Smooth muscle cell (in vitro differentiated cells): ENCODE data around the gene SLC35F1. TPM values are rescaled to one million over a fixed set of nuclear protein-coding genes. Genes with fewer than 3 reads are reported as not detected.

ENCODE experiments used
- DNase-seq: peaks from one replicate; lab custom pipeline; 2025; ENCODE audit not compliant: unreplicated experiment; lab: John Stamatoyannopoulos, UW
- H2AFZ ChIP-seq: fragments of 200-600 bp; sonication (generic); 2 replicates; pipeline ENCODE4 v1.6.0; 2016; ENCODE audit warnings: antibody characterized with exemption, low read depth, mild to moderate bottlenecking
- H3F3A ChIP-seq: fragments of 200-600 bp; sonication (generic); 2 replicates; pipeline ENCODE4 v1.6.0; 2017; ENCODE audit warnings: antibody characterized with exemption, low read depth
- H3K27ac ChIP-seq: fragments of 200-600 bp; sonication (generic); 2 replicates; pipeline ENCODE4 v1.5.1; 2016; ENCODE audit warnings: low read depth, mild to moderate bottlenecking
- H3K27me3 ChIP-seq: fragments of 200-600 bp; sonication (generic); 2 replicates; pipeline ENCODE4 v1.6.1; 2016; ENCODE audit warnings: low read depth, mild to moderate bottlenecking
- H3K36me3 ChIP-seq: fragments of 200-600 bp; sonication (generic); 2 replicates; pipeline ENCODE4 v1.5.1; 2016; ENCODE audit warnings: low read depth
- H3K4me1 ChIP-seq: fragments of 200-600 bp; sonication (generic); 2 replicates; pipeline ENCODE4 v1.5.1; 2016; ENCODE audit warnings: low read depth
- H3K4me2 ChIP-seq: fragments of 200-600 bp; sonication (generic); 2 replicates; pipeline ENCODE4 v1.6.0; 2016; ENCODE audit warnings: mild to moderate bottlenecking
- H3K4me3 ChIP-seq: fragments of 200-600 bp; sonication (generic); 2 replicates; pipeline ENCODE4 v1.5.1; 2016; ENCODE audit warnings: mild to moderate bottlenecking
- H3K79me2 ChIP-seq: fragments of 200-600 bp; sonication (generic); 2 replicates; pipeline ENCODE4 v1.6.0; 2016; ENCODE audit warnings: low read depth, mild to moderate bottlenecking
- H3K9ac ChIP-seq: fragments of 200-600 bp; sonication (generic); 2 replicates; pipeline ENCODE4 v1.6.0; 2016; ENCODE audit warnings: low read depth
- H3K9me3 ChIP-seq: fragments of 200-600 bp; sonication (generic); replicated peaks from 2 replicates; pipeline ENCODE4 v1.5.1; 2016; ENCODE audit warnings: low read depth
- H4K20me1 ChIP-seq: fragments of 200-600 bp; sonication (generic); 2 replicates; pipeline ENCODE4 v1.6.0; 2016; ENCODE audit warnings: low read depth
- WGBS: methylation state at CpG from one replicate; pipeline ENCODE4 v1.1.7; 2016; ENCODE audit warnings: low lambda C conversion rate; 5-methylcytosine and 5-hydroxymethylcytosine counted together
- polyA plus RNA-seq: library from polyadenylated mRNA; unstranded; fragments of >200 nt; fragmentation: Nextera tagmentation; extraction: Ambion mirVana; gene quantifications from 2 replicates; pipeline ENCODE4 v1.2.1, GENCODE V29; 2016
- total RNA-seq: library from RNA; depleted of rRNA; stranded (reverse); fragments of >200 nt; gene quantifications from 2 replicates; pipeline ENCODE4 v1.2.3, GENCODE V29; 2014
- TF ChIP-seq, protein P1 (sequence below): fragments of 200-600 bp; sonication (generic); IDR thresholded peaks from 2 replicates; pipeline ENCODE4 v1.5.1; 2017; ENCODE audit warnings: borderline replicate concordance, mild to moderate bottlenecking, antibody characterized with exemption; ENCODE audit not compliant: insufficient read depth, poor library complexity, severe bottlenecking

SLC35F1 gene
- total and polyA plus RNA-seq, 2 experiments from 2014 or later, result 0.05 to 0.09 TPM

DNA sequence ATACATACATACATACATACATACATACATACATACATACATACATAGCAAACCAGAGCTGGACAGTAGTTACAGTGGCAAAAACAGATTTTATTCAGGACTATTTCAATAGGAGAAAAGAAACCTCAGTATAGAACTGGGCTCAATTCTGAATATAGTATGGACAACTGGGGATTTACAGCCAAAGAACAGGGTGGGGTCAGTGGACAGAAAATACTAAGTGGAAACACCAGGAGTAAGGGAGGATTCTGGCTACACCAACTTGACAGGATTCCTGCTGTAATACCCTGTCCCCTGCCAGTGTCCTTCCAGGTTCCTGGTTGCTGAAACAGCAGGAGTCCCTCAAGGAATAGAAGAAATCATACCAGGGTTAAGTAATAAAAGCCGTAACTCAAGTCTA lies 293.1 kb downstream of the SLC35F1 start:
- 92% methylated on average over 1 of the region's 1 CpG for WGBS
- TF ChIP-seq, protein P1, sequence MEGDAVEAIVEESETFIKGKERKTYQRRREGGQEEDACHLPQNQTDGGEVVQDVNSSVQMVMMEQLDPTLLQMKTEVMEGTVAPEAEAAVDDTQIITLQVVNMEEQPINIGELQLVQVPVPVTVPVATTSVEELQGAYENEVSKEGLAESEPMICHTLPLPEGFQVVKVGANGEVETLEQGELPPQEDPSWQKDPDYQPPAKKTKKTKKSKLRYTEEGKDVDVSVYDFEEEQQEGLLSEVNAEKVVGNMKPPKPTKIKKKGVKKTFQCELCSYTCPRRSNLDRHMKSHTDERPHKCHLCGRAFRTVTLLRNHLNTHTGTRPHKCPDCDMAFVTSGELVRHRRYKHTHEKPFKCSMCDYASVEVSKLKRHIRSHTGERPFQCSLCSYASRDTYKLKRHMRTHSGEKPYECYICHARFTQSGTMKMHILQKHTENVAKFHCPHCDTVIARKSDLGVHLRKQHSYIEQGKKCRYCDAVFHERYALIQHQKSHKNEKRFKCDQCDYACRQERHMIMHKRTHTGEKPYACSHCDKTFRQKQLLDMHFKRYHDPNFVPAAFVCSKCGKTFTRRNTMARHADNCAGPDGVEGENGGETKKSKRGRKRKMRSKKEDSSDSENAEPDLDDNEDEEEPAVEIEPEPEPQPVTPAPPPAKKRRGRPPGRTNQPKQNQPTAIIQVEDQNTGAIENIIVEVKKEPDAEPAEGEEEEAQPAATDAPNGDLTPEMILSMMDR, result no peak
- peaks cover 25% of the 10 kb centered on the region for H3K4me1 ChIP-seq
- H3K4me2 ChIP-seq, result no peak overlapping the region
- no peaks in the 10 kb centered on the region for H3K27me3 ChIP-seq
- no peaks in the 10 kb centered on the region for H3K36me3 ChIP-seq
- H2AFZ ChIP-seq, result no peak overlapping the region
- no peaks in the 10 kb centered on the region for H3F3A ChIP-seq
- no peaks in the 10 kb centered on the region for H3K9me3 ChIP-seq
- no peak overlapping the region for H3K9ac ChIP-seq
- no peak overlapping the region for H3K4me3 ChIP-seq
- no peak for DNase-seq
- no peaks in the 10 kb centered on the region for H3K79me2 ChIP-seq
- H4K20me1 ChIP-seq, result no peaks in the 10 kb centered on the region
- no peak overlapping the region for H3K27ac ChIP-seq

DNA sequence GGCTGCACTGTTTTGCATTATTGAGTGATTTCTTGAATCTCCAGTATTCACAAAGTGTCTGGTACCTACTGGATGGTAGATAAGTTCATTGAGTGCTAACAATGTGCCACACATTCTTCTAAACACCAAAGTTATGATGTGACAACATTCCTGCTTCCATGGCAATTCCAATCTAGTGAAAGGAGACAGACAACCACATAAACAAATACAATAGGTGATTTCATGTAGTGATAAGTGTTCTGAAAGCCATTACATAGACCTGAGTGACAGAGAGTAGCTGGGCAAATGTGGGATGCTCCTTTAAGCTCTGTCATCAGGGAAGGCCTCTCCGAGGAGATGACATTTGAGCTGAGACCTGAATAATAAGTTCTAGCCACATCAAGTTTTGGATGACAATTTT lies 295.5 kb downstream of the SLC35F1 start:
- no peak for DNase-seq
- Histone ChIP-seq H3K79me2 (no peaks in the 10 kb centered on the region), H4K20me1 (no peaks in the 10 kb centered on the region), H3K4me1 (peaks cover 16% of the 10 kb centered on the region), H3K27me3 (no peaks in the 10 kb centered on the region), H3K9ac (no peak overlapping the region), H3K27ac (no peak overlapping the region), H3K4me3 (no peak overlapping the region), H3K9me3 (no peaks in the 10 kb centered on the region), H3F3A (no peaks in the 10 kb centered on the region), H3K4me2 (no peak overlapping the region), H3K36me3 (no peaks in the 10 kb centered on the region), H2AFZ (no peak overlapping the region)
- WGBS, result 95% methylated on average over 1 of the region's 1 CpG
- TF ChIP-seq, protein P1, result no peak

DNA sequence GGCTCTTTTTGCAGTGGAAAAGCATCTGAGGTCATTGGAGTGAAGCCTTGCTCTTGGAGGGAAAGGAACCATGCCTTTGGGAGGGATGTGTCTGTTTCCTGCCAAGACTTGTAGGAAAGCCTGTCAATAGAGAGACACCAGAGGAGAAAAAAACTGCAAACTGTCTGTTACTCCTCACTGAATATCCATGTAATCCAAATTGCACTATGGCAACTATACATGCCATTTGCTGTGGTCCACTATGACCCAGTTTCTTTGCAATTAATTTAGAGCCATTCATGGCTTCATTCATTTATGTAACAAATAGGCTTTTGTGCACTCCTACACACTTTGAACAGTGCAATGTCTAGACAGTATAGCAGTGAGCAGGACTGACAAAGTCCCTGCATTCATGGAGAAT lies 296.5 kb downstream of the SLC35F1 start:
- H3F3A ChIP-seq, result no peaks in the 10 kb centered on the region
- peaks cover 6% of the 10 kb centered on the region for H3K4me1 ChIP-seq
- TF ChIP-seq, protein P1, result no peak
- no peaks in the 10 kb centered on the region for H4K20me1 ChIP-seq
- H3K36me3 ChIP-seq, result no peaks in the 10 kb centered on the region
- DNase-seq, result no peak
- no peaks in the 10 kb centered on the region for H3K79me2 ChIP-seq
- H3K9ac ChIP-seq, result no peak overlapping the region
- H2AFZ ChIP-seq, result no peak overlapping the region
- H3K9me3 ChIP-seq, result no peaks in the 10 kb centered on the region
- no peak overlapping the region for H3K4me2 ChIP-seq
- H3K27ac ChIP-seq, result no peak overlapping the region
- no peaks in the 10 kb centered on the region for H3K27me3 ChIP-seq
- H3K4me3 ChIP-seq, result no peak overlapping the region

DNA sequence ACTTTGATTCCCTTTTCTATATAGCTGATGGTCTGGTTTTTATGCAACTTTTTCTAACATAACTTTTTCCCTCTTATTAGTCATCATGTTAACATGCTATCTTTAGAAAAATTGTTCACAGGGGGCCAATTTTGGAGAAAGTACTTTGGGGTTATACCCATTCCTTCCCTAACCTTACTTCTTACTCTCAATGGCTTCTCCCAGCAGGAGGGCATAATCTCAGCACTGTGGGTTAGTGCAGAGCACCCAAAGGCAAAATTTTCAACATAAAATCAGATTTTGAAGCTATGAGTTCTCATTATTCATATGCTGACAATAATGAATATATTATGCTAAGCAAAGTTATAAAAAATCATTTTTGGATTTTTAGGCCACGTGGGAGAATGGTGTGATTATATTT lies 299.2 kb downstream of the SLC35F1 start:
- Histone ChIP-seq H3K4me1 (no peaks in the 10 kb centered on the region), H3K79me2 (no peaks in the 10 kb centered on the region), H2AFZ (no peak overlapping the region), H3K36me3 (no peaks in the 10 kb centered on the region), H4K20me1 (no peaks in the 10 kb centered on the region), H3K9ac (no peak overlapping the region), H3K4me2 (no peak overlapping the region), H3K9me3 (no peaks in the 10 kb centered on the region), H3F3A (no peaks in the 10 kb centered on the region), H3K27me3 (no peaks in the 10 kb centered on the region), H3K4me3 (no peak overlapping the region), H3K27ac (no peak overlapping the region)
- TF ChIP-seq, protein P1, result no peak
- DNase-seq, result no peak
- WGBS, result 89% methylated on average over 1 of the region's 1 CpG
